COLO668 (cell line): ENCODE results near the gene ITGB6.

Experiments used
- DNase-seq: peaks from one replicate; lab custom pipeline; 2025; ENCODE audit not compliant: unreplicated experiment; lab: John Stamatoyannopoulos, UW

ITGB6 gene

GRCh38 chr2:160221391-160222276 lies 21.6 kb upstream of the ITGB6 start:
- DNase-seq: peak; percentile 56

GRCh38 chr2:160220545-160221009 lies 20.5 kb upstream of the ITGB6 start:
- no peak for DNase-seq

GRCh38 chr2:160220026-160220425 lies 20.0 kb upstream of the ITGB6 start:
- no peak for DNase-seq

GRCh38 chr2:160214461-160215445 lies 14.7 kb upstream of the ITGB6 start:
- DNase-seq: no peak

- no peak for DNase-seq
Observed at GRCh38 chr2:160213511-160213910, 13.4 kb upstream of the ITGB6 start.

GRCh38 chr2:160210599-160211138 lies 10.6 kb upstream of the ITGB6 start:
- DNase-seq: peak; percentile 48

- DNase-seq: no peak
Observed at GRCh38 chr2:160209516-160209856, 9.4 kb upstream of the ITGB6 start.

- DNase-seq: no peak
Observed at GRCh38 chr2:160208655-160209515, 8.8 kb upstream of the ITGB6 start.

GRCh38 chr2:160207804-160208654 lies 8.0 kb upstream of the ITGB6 start:
- DNase-seq: peak; percentile 35

GRCh38 chr2:160207271-160207670 lies 7.2 kb upstream of the ITGB6 start:
- no peak for DNase-seq

- no peak for DNase-seq
Observed at GRCh38 chr2:160206436-160206835, 6.4 kb upstream of the ITGB6 start.

- DNase-seq: peak; percentile 29
Observed at GRCh38 chr2:160205505-160205904, 5.4 kb upstream of the ITGB6 start.

GRCh38 chr2:160203422-160203821 lies 3.4 kb upstream of the ITGB6 start:
- DNase-seq: no peak

GRCh38 chr2:160203007-160203406 lies 2.9 kb upstream of the ITGB6 start:
- no peak for DNase-seq

- DNase-seq: no peak
Observed at GRCh38 chr2:160201849-160202539, 1.9 kb upstream of the ITGB6 start.

GRCh38 chr2:160200921-160201320 lies 849 bp upstream of the ITGB6 start:
- DNase-seq: no peak

- DNase-seq: no peak
Observed at GRCh38 chr2:160199053-160199452, 1.0 kb downstream of the ITGB6 start.

- no peak for DNase-seq
Observed at GRCh38 chr2:160197587-160197986, 2.5 kb downstream of the ITGB6 start.

GRCh38 chr2:160194946-160195345 lies 5.1 kb downstream of the ITGB6 start:
- no peak for DNase-seq
